Measurements from ENCODE around the gene LPP.

Gene LPP

DNA sequence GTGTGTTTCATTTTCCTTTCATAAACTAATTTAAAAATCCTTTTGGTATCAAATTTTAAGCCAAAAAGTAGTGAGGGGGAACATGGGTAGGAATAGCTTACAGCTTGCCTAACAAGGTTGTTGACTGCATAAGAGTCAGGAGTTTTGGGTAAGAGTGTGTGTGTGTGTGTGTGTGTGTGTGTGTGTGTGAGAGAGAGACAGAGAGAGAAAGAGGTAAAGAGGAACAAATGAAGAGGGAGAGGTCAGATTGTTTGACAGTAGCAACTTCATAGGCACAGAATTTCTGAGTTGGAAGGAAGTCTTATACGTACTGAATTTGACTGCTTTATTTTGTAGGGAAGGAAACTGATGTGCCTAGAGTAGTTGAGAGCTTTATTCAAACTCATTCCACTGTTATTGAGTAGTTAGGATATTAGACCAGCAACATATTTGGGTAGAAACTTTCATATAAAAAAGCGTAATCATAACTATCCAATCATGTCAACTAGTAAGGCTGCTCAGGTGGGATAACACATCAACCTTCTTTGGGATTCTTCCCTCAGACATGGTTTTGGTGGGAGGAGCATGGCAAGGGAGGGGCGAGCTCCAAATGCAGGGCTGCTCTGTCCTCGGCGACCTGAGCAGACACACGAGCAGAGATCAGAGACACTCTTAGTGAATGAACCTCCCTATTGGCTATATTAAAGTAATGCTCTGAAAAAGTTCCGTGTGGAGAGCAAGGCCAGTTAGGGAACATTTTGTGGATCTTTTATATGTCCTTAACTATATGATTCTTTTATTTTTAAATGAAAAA lies 86.4 kb downstream of the LPP start:
- DNase-seq = no peak
- Histone ChIP-seq H3K27ac (ENCODE audit: insufficient read depth, low read length, poor library complexity, severe bottlenecking) (no peak overlapping the region), H3K4me1 (ENCODE audit: control insufficient read depth, insufficient read depth, low read length, poor library complexity, severe bottlenecking) (no peaks in the 10 kb centered on the region), H3K9me3 (ENCODE audit: control insufficient read depth, low read length) (no peaks in the 10 kb centered on the region), H3K36me3 (ENCODE audit: control insufficient read depth, insufficient read depth, low read length) (no peaks in the 10 kb centered on the region), H3K27me3 (replicated peaks; ENCODE audit: control insufficient read depth, insufficient read depth, low read length, poor library complexity, severe bottlenecking) (no peaks in the 10 kb centered on the region), H3K4me3 (ENCODE audit: insufficient read depth, low read depth, low read length, poor library complexity, severe bottlenecking) (no peak overlapping the region)

DNA sequence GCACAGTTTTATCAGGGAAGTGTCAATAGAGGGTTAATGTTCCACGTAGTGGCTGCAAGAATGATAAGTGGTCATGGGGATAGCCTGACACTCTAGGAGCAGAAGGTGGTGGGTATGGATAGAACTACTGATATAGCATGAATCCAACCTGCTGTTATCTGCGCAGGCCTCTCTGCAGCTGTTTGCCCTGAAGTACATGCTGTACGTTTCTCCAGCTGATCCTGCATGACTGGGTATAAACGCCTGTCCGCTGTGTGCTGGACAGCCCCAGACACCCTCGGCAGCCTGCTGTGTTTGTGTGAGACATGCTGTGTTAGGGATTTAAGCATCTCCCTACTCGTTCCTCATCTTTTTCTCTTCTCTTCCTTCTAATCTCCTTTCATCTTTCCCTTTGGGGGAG lies 87.1 kb downstream of the LPP start:
- H3K27me3 ChIP-seq (replicated peaks; ENCODE audit: control insufficient read depth, insufficient read depth, low read length, poor library complexity, severe bottlenecking) = no peaks in the 10 kb centered on the region
- no peaks in the 10 kb centered on the region for H3K9me3 ChIP-seq (ENCODE audit: control insufficient read depth, low read length)
- no peaks in the 10 kb centered on the region for H3K36me3 ChIP-seq (ENCODE audit: control insufficient read depth, insufficient read depth, low read length)
- H3K27ac ChIP-seq (ENCODE audit: insufficient read depth, low read length, poor library complexity, severe bottlenecking) = no peak overlapping the region
- no peaks in the 10 kb centered on the region for H3K4me1 ChIP-seq (ENCODE audit: control insufficient read depth, insufficient read depth, low read length, poor library complexity, severe bottlenecking)
- no peak for DNase-seq
- no peak overlapping the region for H3K4me3 ChIP-seq (ENCODE audit: insufficient read depth, low read depth, low read length, poor library complexity, severe bottlenecking)

DNA sequence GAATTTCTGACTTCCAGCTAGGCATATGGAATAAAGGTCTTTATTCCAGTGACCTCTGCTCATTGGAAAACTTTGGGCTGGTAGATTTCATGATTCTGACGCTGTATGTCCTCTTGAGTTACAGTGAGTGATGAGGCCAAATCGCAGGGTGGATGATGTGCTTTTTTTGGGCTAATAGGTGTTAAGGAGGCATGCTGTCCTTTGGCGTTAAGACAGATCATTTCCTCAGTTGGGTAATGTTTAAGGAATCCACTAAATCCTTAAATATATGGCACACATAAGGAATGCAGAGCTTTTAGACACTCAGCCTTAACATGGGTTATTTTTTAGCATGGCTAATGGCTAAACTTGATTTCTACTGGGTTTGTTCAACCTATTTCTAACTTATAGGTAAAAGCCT lies 87.9 kb downstream of the LPP start:
- no peak for DNase-seq
- H3K27ac ChIP-seq (ENCODE audit: insufficient read depth, low read length, poor library complexity, severe bottlenecking) = no peak overlapping the region

DNA sequence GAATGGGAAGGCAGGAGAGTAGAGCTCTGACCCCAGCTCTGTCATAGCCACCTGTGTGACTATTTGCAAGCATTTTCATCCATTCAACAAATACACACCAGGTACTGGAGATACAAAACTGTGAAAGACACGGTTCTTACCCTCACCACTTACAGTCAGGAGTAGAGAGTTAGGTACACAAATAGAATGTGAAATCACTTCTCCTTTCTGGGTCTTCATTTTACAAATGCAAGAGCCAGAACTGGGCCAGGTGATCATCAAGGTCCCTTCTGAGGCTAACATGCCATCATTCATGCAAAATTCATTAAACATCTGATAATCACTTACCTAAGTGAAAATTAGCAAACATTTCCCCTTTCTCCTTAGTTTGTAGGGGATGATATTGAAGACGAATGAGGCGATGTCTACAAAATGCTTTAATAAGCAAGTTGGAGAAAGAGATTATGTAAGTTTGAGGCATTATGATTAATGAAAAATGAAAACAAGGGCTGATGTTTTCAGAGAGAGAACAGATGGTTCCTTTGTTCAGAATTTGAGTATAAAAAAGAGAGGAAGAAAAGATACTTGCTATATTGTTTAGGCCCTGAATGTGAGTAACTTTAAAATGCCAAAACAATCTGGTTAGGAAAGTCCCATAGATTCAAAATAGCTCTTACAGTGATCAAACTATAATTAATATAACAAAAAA lies 88.6 kb downstream of the LPP start:
- Histone ChIP-seq H3K27me3 (replicated peaks; ENCODE audit: control insufficient read depth, insufficient read depth, low read length, poor library complexity, severe bottlenecking) (no peaks in the 10 kb centered on the region), H3K4me1 (ENCODE audit: control insufficient read depth, insufficient read depth, low read length, poor library complexity, severe bottlenecking) (no peaks in the 10 kb centered on the region), H3K27ac (ENCODE audit: insufficient read depth, low read length, poor library complexity, severe bottlenecking) (no peak overlapping the region), H3K4me3 (ENCODE audit: insufficient read depth, low read depth, low read length, poor library complexity, severe bottlenecking) (no peak overlapping the region), H3K36me3 (ENCODE audit: control insufficient read depth, insufficient read depth, low read length) (no peaks in the 10 kb centered on the region), H3K9me3 (ENCODE audit: control insufficient read depth, low read length) (no peaks in the 10 kb centered on the region)
- no peak for DNase-seq

More for the DNA sequence above, 87.9 kb downstream of the LPP start:
- H3K4me1 ChIP-seq (ENCODE audit: control insufficient read depth, insufficient read depth, low read length, poor library complexity, severe bottlenecking) = no peaks in the 10 kb centered on the region
- no peaks in the 10 kb centered on the region for H3K27me3 ChIP-seq (replicated peaks; ENCODE audit: control insufficient read depth, insufficient read depth, low read length, poor library complexity, severe bottlenecking)
- H3K4me3 ChIP-seq (ENCODE audit: insufficient read depth, low read depth, low read length, poor library complexity, severe bottlenecking) = no peak overlapping the region
- no peaks in the 10 kb centered on the region for H3K9me3 ChIP-seq (ENCODE audit: control insufficient read depth, low read length)
- no peaks in the 10 kb centered on the region for H3K36me3 ChIP-seq (ENCODE audit: control insufficient read depth, insufficient read depth, low read length)

DNA sequence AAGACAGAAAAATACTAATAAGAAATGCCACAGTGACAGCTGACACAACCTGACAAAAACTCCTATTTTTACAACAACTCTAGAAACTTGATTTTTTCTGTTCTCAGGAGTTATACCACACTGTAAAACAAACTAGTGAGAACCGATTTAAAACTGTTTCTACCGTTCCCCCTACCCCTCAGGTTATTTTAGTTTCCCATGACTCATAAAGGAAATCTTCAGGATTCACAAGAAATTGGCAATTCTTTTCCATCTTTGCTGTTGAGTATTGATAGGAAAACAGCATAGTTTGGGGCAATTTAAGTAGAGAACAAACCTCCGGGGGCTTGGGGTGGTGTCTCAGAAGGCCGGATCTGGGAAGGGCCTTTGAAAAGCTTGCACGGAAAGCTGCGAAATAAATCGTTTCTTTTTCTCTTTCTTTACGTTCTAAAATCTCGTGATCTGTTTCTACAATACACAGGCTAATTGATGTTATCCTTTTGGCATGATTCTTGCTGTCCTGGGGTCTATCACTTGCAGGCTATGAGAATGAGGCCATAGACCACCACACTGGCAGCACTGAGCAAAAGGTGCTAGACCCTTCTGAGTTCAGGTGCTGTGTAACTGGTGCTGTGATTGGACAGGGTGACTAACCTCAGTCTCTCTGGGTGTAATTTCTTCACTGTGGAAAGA lies 89.3 kb downstream of the LPP start:
- Histone ChIP-seq H3K36me3 (ENCODE audit: control insufficient read depth, insufficient read depth, low read length) (no peaks in the 10 kb centered on the region), H3K27me3 (replicated peaks; ENCODE audit: control insufficient read depth, insufficient read depth, low read length, poor library complexity, severe bottlenecking) (no peaks in the 10 kb centered on the region), H3K9me3 (ENCODE audit: control insufficient read depth, low read length) (no peaks in the 10 kb centered on the region), H3K27ac (ENCODE audit: insufficient read depth, low read length, poor library complexity, severe bottlenecking) (no peak overlapping the region), H3K4me1 (ENCODE audit: control insufficient read depth, insufficient read depth, low read length, poor library complexity, severe bottlenecking) (no peaks in the 10 kb centered on the region), H3K4me3 (ENCODE audit: insufficient read depth, low read depth, low read length, poor library complexity, severe bottlenecking) (no peak overlapping the region)
- no peak for DNase-seq

DNA sequence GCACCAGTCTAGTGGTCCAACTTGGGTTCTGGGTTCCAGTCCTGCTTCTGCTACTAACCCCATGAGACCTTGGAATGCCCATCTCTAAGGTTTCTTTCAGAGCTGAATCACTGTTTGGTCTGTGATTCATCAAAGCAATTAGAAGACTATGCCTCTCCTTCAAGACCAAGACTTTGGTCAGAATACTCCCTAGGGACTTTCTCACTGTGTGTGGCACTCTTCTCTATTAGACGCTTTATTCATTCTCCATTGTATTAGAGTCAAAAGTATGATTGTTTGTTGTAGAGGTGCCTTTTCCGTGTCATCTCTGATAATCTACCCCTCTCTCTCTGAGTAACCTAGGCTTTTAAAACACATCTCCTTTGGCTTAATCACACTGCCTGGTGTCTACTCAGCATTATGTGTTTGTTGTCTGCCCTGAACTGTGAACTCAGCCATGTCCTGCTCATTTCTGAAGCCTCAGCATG lies 90.5 kb downstream of the LPP start:
- H3K27ac ChIP-seq (ENCODE audit: insufficient read depth, low read length, poor library complexity, severe bottlenecking) = no peak overlapping the region
- H3K4me1 ChIP-seq (ENCODE audit: control insufficient read depth, insufficient read depth, low read length, poor library complexity, severe bottlenecking) = no peaks in the 10 kb centered on the region
- no peaks in the 10 kb centered on the region for H3K9me3 ChIP-seq (ENCODE audit: control insufficient read depth, low read length)
- no peaks in the 10 kb centered on the region for H3K27me3 ChIP-seq (replicated peaks; ENCODE audit: control insufficient read depth, insufficient read depth, low read length, poor library complexity, severe bottlenecking)
- H3K36me3 ChIP-seq (ENCODE audit: control insufficient read depth, insufficient read depth, low read length) = no peaks in the 10 kb centered on the region
- DNase-seq = no peak
- H3K4me3 ChIP-seq (ENCODE audit: insufficient read depth, low read depth, low read length, poor library complexity, severe bottlenecking) = no peak overlapping the region

DNA sequence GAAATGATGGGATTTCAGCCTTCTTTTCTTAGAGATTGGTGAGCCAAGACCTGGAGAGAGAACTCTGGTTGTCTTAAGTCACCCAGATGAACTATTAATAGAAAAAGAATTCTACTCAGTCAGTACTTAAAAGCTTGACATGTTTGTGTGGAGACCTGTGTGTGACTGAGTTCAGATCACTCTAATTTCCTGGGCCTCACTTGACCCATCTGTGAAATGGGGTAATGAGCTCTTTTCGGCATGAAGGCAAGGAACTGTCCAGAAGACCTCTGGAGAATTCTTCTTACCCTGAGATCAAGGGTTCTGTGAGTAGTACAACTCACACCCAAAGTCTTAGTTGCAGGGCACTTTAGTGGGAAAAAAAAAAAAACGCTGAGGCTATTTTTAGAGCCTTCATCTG lies 92.9 kb downstream of the LPP start:
- DNase-seq = no peak
- no peaks in the 10 kb centered on the region for H3K4me1 ChIP-seq (ENCODE audit: control insufficient read depth, insufficient read depth, low read length, poor library complexity, severe bottlenecking)
- no peaks in the 10 kb centered on the region for H3K36me3 ChIP-seq (ENCODE audit: control insufficient read depth, insufficient read depth, low read length)
- H3K9me3 ChIP-seq (ENCODE audit: control insufficient read depth, low read length) = no peaks in the 10 kb centered on the region
- H3K4me3 ChIP-seq (ENCODE audit: insufficient read depth, low read depth, low read length, poor library complexity, severe bottlenecking) = no peak overlapping the region
- no peak overlapping the region for H3K27ac ChIP-seq (ENCODE audit: insufficient read depth, low read length, poor library complexity, severe bottlenecking)
- H3K27me3 ChIP-seq (replicated peaks; ENCODE audit: control insufficient read depth, insufficient read depth, low read length, poor library complexity, severe bottlenecking) = no peaks in the 10 kb centered on the region

DNA sequence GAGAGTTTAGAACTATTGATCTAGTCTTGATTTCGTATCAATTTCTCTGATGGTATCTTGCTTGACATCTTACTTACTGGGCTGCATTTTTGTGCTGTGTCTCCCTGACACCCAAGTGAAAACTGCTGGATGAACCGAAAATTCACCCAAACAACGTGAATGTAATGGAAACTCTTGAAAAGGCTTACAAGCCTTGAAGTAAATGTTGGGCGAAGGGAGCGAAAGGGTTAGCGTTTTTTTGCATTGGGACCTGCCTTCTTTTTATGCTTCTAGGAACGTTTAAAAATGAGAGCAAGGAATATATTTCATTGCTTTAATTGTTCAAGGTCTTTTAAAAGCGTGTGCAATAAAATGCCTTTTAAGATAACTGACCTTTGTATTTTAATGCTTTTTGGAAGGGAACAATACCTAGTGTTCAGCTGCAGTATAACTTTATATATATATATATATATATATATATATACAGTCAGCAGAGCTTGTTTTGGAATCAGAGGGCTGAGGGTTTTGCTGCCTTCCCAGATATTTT lies 94.1 kb downstream of the LPP start:
- Histone ChIP-seq H3K4me3 (ENCODE audit: insufficient read depth, low read depth, low read length, poor library complexity, severe bottlenecking) (no peak overlapping the region), H3K27ac (ENCODE audit: insufficient read depth, low read length, poor library complexity, severe bottlenecking) (no peak overlapping the region), H3K4me1 (ENCODE audit: control insufficient read depth, insufficient read depth, low read length, poor library complexity, severe bottlenecking) (no peaks in the 10 kb centered on the region), H3K36me3 (ENCODE audit: control insufficient read depth, insufficient read depth, low read length) (no peaks in the 10 kb centered on the region), H3K27me3 (replicated peaks; ENCODE audit: control insufficient read depth, insufficient read depth, low read length, poor library complexity, severe bottlenecking) (no peaks in the 10 kb centered on the region), H3K9me3 (ENCODE audit: control insufficient read depth, low read length) (no peaks in the 10 kb centered on the region)
- no peak for DNase-seq

DNA sequence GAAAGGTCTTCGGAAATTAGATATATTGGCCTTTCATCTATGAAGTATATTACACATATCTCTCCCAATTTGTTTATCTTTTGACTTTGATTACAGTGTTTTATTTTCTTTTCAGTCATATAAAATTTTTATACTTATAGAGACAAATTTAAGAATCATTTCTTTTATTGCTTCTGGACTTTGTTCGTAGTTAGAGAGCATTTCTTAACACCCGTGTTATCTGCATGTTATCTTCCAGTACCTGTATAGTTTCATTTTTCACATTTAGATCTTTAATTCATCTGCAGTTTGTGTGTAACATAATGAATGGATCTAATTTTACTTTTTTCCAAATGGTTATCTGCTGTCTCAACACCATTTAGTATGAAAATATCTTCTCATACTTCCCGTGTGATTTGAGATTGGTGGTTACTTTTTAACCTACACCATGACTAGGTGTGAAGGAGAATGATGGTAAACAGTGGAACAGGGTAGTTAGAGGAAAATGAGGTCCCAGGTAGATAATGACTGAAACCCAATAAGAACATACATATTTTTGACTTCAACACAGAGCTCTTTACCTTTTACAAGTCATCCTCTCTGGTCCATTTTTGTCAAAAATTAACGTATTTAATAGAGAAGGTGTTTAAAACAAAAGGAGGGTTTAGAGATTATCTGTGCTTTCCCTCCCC lies 99.3 kb downstream of the LPP start:
- Histone ChIP-seq H3K4me3 (ENCODE audit: insufficient read depth, low read depth, low read length, poor library complexity, severe bottlenecking) (no peak overlapping the region), H3K36me3 (ENCODE audit: control insufficient read depth, insufficient read depth, low read length) (no peaks in the 10 kb centered on the region), H3K4me1 (ENCODE audit: control insufficient read depth, insufficient read depth, low read length, poor library complexity, severe bottlenecking) (no peaks in the 10 kb centered on the region), H3K9me3 (ENCODE audit: control insufficient read depth, low read length) (no peaks in the 10 kb centered on the region), H3K27me3 (replicated peaks; ENCODE audit: control insufficient read depth, insufficient read depth, low read length, poor library complexity, severe bottlenecking) (no peaks in the 10 kb centered on the region), H3K27ac (ENCODE audit: insufficient read depth, low read length, poor library complexity, severe bottlenecking) (no peak overlapping the region)
- no peak for DNase-seq
